IMR-90 (cell line): ENCODE measurements around the gene SERPINA4. TPM values are rescaled to one million over a fixed set of nuclear protein-coding genes. Genes with fewer than 3 reads are reported as not detected.

Experiments
- ATAC-seq: fragments of 200-7000 bp; cut with Tn5 transposase; 2 replicates; pipeline ENCODE4 v1.9.1; 2020; ENCODE audit warnings: low read depth, mild to moderate bottlenecking, moderate library complexity
- BruUV-seq: library from RNA; stranded (reverse); fragments of 400-500 nt; replicated peaks from 2 replicates; lab custom pipeline; 2021; lab: Mats Ljungman, UMichigan
- CTCF ChIA-PET: fragments of 300-600 bp; formaldehyde crosslinking; extraction: SDS; loops from one replicate; lab custom pipeline; 2021; ENCODE audit warnings: antibody characterized with exemption; lab: Yijun Ruan, JAX
- POLR2A ChIA-PET: fragments of 300-600 bp; sonication (Branson Sonifier 250); formaldehyde crosslinking; loops from one replicate; lab custom pipeline; 2022; ENCODE audit warnings: antibody characterized with exemption; ENCODE audit not compliant: unreplicated experiment; lab: Charles Lee
- DNase-seq: peaks from one replicate; pipeline ENCODE4 v3.0.0; 2013
- H2AFZ ChIP-seq: replicated peaks from 2 replicates; pipeline ENCODE3; 2013; ENCODE audit warnings: low read length, mild to moderate bottlenecking; ENCODE audit not compliant: poor library complexity
- H2AK5ac ChIP-seq: 2 replicates; pipeline ENCODE4 v1.6.1; 2013; ENCODE audit warnings: low read depth, low read length, inconsistent platforms
- H2AK9ac ChIP-seq: replicated peaks from 2 replicates; pipeline ENCODE3; 2013; ENCODE audit warnings: mild to moderate bottlenecking, low read depth, low read length, moderate library complexity; ENCODE audit not compliant: poor library complexity
- H2BK120ac ChIP-seq: 2 replicates; pipeline ENCODE4 v1.6.1; 2013; ENCODE audit warnings: low read depth, low read length, inconsistent platforms
- H2BK15ac ChIP-seq: 3 replicates; pipeline ENCODE4 v1.6.1; 2013; ENCODE audit warnings: low read depth, low read length, inconsistent platforms
- H2BK20ac ChIP-seq: 2 replicates; pipeline ENCODE4 v1.6.1; 2013; ENCODE audit warnings: low read depth, mild to moderate bottlenecking, inconsistent platforms, low read length, moderate library complexity
- H2BK5ac ChIP-seq: 2 replicates; pipeline ENCODE4 v1.6.1; 2013; ENCODE audit warnings: mild to moderate bottlenecking, low read depth, low read length, inconsistent platforms; ENCODE audit not compliant: poor library complexity, severe bottlenecking
- H3K14ac ChIP-seq: replicated peaks from 2 replicates; pipeline ENCODE4 v1.6.1; 2013; ENCODE audit warnings: low read depth, low read length, inconsistent platforms
- H3K18ac ChIP-seq: 2 replicates; pipeline ENCODE4 v1.6.1; 2013; ENCODE audit warnings: low read depth, low read length, control low read depth
- H3K23ac ChIP-seq: 2 replicates; pipeline ENCODE4 v1.6.1; 2013; ENCODE audit warnings: low read depth, low read length, inconsistent platforms
- H3K27ac ChIP-seq: 2 replicates; pipeline ENCODE4 v1.5.1; 2013; ENCODE audit warnings: mild to moderate bottlenecking, control low read depth, low read length; ENCODE audit not compliant: insufficient read depth
- H3K27me3 ChIP-seq: 2 replicates; pipeline ENCODE4 v1.6.1; 2013; ENCODE audit warnings: low read length; ENCODE audit not compliant: control insufficient read depth, insufficient read depth
- H3K36me3 ChIP-seq: 2 replicates; pipeline ENCODE4 v1.6.1; 2013; ENCODE audit warnings: low read length, mixed read lengths; ENCODE audit not compliant: control insufficient read depth, insufficient read depth
- H3K4ac ChIP-seq: 2 replicates; pipeline ENCODE4 v1.6.1; 2013; ENCODE audit warnings: low read depth, low read length, inconsistent platforms
- H3K4me1 ChIP-seq: 2 replicates; pipeline ENCODE4 v1.6.1; 2013; ENCODE audit warnings: low read length, mixed read lengths; ENCODE audit not compliant: control insufficient read depth, insufficient read depth
- H3K4me2 ChIP-seq: 2 replicates; pipeline ENCODE4 v1.6.1; 2013; ENCODE audit warnings: low read depth, mild to moderate bottlenecking, control low read depth, low read length, moderate library complexity
- H3K4me3 ChIP-seq: 2 replicates; pipeline ENCODE4 v1.5.1; 2013; ENCODE audit warnings: low read depth, mild to moderate bottlenecking, control low read depth, low read length, moderate library complexity; ENCODE audit not compliant: insufficient read depth
- H3K56ac ChIP-seq: 2 replicates; pipeline ENCODE4 v1.6.1; 2013; ENCODE audit warnings: low read length, inconsistent platforms; ENCODE audit not compliant: insufficient read depth; ENCODE audit errors: extremely low read depth
- H3K79me1 ChIP-seq, 2 experiments: 2 replicates each; pipeline ENCODE4 v1.6.1; 2013; ENCODE audit warnings: low read length in 2 of 2, inconsistent platforms in 1 of 2, low read depth in 1 of 2
- H3K9ac ChIP-seq: 2 replicates; pipeline ENCODE4 v1.6.1; 2013; ENCODE audit warnings: low read depth, low read length, control low read depth
- H3K9me1 ChIP-seq: 2 replicates; pipeline ENCODE4 v1.6.1; 2013; ENCODE audit warnings: low read length, inconsistent platforms; ENCODE audit not compliant: insufficient read depth
- H3K9me3 ChIP-seq: 2 replicates; pipeline ENCODE4 v1.6.1; 2013; ENCODE audit warnings: low read length; ENCODE audit not compliant: control insufficient read depth, insufficient read depth
- H4K20me1 ChIP-seq: 2 replicates; pipeline ENCODE4 v1.6.1; 2013; ENCODE audit warnings: low read length, inconsistent platforms; ENCODE audit not compliant: insufficient read depth
- H4K5ac ChIP-seq: 2 replicates; pipeline ENCODE4 v1.6.1; 2013; ENCODE audit warnings: mild to moderate bottlenecking, low read depth, low read length, control low read depth
- H4K8ac ChIP-seq, 2 experiments: 2 replicates each; pipeline ENCODE4 v1.6.1; 2013; ENCODE audit warnings: low read depth in 2 of 2, low read length in 2 of 2, control low read depth in 1 of 2, inconsistent platforms in 1 of 2
- H4K91ac ChIP-seq: 2 replicates; pipeline ENCODE4 v1.6.1; 2013; ENCODE audit warnings: low read depth, low read length, inconsistent platforms; ENCODE audit not compliant: insufficient read depth
- MAZ ChIP-seq: IDR thresholded peaks from 2 replicates; pipeline ENCODE4 v1.6.1; 2012; ENCODE audit warnings: low read depth, mild to moderate bottlenecking, low read length, improper control_type of control experiment, moderate library complexity, borderline replicate concordance
- NFE2L2 ChIP-seq: fragments of 150-350 bp; IDR thresholded peaks from 2 replicates; pipeline ENCODE4 v1.6.1; 2016; ENCODE audit warnings: low read depth, mild to moderate bottlenecking, low read length
- WGBS, 2 experiments: methylation state at CpG; one replicate each; pipeline versions ENCODE4 v1.1.5 to v1.1.7; 2013; ENCODE audit warnings: missing lambda C conversion rate in 2 of 2; ENCODE audit not compliant: insufficient read length in 1 of 2; ENCODE audit errors: extremely low coverage in 2 of 2; 5-methylcytosine and 5-hydroxymethylcytosine counted together
- dilution Hi-C: fragments of 300-500 bp; cut with HindIII; formaldehyde crosslinking; loops from one replicate; pipeline ENCODE4 v1.14.3; 2018; ENCODE audit warnings: low sequenced_read_pairs; ENCODE audit not compliant: unreplicated experiment
- in situ Hi-C: fragments of 300-500 bp; cut with MboI; formaldehyde crosslinking; loops from 3 replicates; pipeline ENCODE4 v1.14.3; 2019; ENCODE audit warnings: low sequenced_read_pairs, inconsistent platforms, mixed read lengths
- intact Hi-C: fragments of 100-400 bp; cut with micrococcal nuclease; formaldehyde crosslinking; loops from 2 replicates; pipeline ENCODE4 v1.10.0; 2022
- polyA plus RNA-seq, 3 experiments: library from polyadenylated mRNA; depleted of rRNA; stranded (reverse); fragments of >200 nt; gene quantifications; 2 replicates each; pipeline ENCODE4 v1.2.3, GENCODE V29; 2012; ENCODE audit warnings: low replicate concordance in 1 of 3
- total RNA-seq: library from RNA; depleted of rRNA; stranded (reverse); fragments of >200 nt; gene quantifications from 2 replicates; pipeline ENCODE4 v1.2.3, GENCODE V29; 2012

SERPINA4 gene
- total and polyA plus RNA-seq, 2 of the 4 experiments (the other 2 are of a cell fraction), result not detected

DNA sequence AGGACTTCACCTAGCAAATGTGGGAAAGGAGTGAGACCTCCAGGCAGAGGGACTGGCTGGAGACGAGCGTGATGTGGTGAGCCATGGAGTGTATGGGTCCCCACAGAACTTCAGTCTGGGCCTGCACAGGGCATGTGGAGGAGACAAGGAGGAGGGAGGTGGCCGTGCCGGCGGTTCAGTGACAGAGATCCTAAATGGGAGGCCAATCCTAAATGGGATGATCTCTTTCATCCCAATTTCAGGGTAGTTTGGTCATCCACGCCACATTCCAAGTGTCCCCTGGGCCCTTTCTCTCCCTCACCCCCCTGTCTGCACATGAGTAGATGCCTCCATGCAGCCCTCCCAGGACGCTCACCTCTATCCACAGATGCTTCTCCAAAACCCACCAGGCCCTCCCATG is 33.2 kb downstream of the SERPINA4 start:
- peaks cover 2% of the 10 kb centered on the region for H3K27me3 ChIP-seq
- no peak overlapping the region for H2AK5ac ChIP-seq
- H3K23ac ChIP-seq, result no peak overlapping the region
- H2AFZ ChIP-seq, result no peak overlapping the region
- H3K4me3 ChIP-seq, result no peak overlapping the region
- ChIA-PET CTCF (no interaction called here), POLR2A (no interaction called here)
- no peak overlapping the region for H2BK20ac ChIP-seq
- H2BK5ac ChIP-seq, result no peak overlapping the region
- intact Hi-C loops, result no loop called here
- no peak overlapping the region for H3K14ac ChIP-seq
- no peaks in the 10 kb centered on the region for H3K9me3 ChIP-seq
- H3K27ac ChIP-seq, result no peak overlapping the region
- no peaks in the 10 kb centered on the region; the same call in 1 of the 2 replicates for H3K9me1 ChIP-seq
- dilution Hi-C loops, result no loop called here
- TF ChIP-seq NFE2L2 (no peak), MAZ (no peak)
- no peak overlapping the region for H2BK120ac ChIP-seq
- 83% methylated on average over 2 of the region's 7 CpGs; no CpG with 5 or more reads in 1 of the 2 experiments for WGBS, 2 experiments
- no peak overlapping the region for H4K5ac ChIP-seq
- no peak overlapping the region for H4K8ac ChIP-seq
- peaks cover 6% of the 10 kb centered on the region for H3K4me1 ChIP-seq
- no peak overlapping the region for H3K18ac ChIP-seq
- in situ Hi-C loops, result no loop called here
- no peak overlapping the region for H3K4ac ChIP-seq
- no peaks in the 10 kb centered on the region for H4K20me1 ChIP-seq
- no peak overlapping the region for H3K4me2 ChIP-seq
- no peaks in the 10 kb centered on the region for H3K36me3 ChIP-seq
- no peak overlapping the region for H3K9ac ChIP-seq
- H2BK15ac ChIP-seq, result no peak overlapping the region
- H3K56ac ChIP-seq, result no peak overlapping the region
- no peak overlapping the region for H4K91ac ChIP-seq
- no peak for DNase-seq
- no peak overlapping the region for H2AK9ac ChIP-seq
- no peak for ATAC-seq
- BruUV-seq, result no TSS peak
- no peaks in the 10 kb centered on the region for H3K79me1 ChIP-seq
